Endothelial cell of umbilical vein (primary cell): ENCODE measurements around the gene IBTK.

Experiments
- CTCF ChIP-seq, 2 donors: IDR thresholded peaks; 1 replicate in 1 of 2; 2 replicates in 1 of 2; pipeline ENCODE4 v1.5.1; 2011; ENCODE audit warnings: low read length in 2 of 2, mild to moderate bottlenecking in 2 of 2, moderate library complexity in 2 of 2, control low read depth in 1 of 2, inconsistent platforms in 1 of 2, low read depth in 1 of 2; ENCODE audit not compliant: insufficient read depth in 1 of 2; ENCODE audit errors: extremely low read depth in 1 of 2
- GATA2 ChIP-seq: IDR thresholded peaks from 2 replicates; pipeline ENCODE4 v1.7.0; 2011; ENCODE audit warnings: low read depth, mild to moderate bottlenecking, moderate library complexity, mixed read lengths, low read length; ENCODE audit not compliant: insufficient read length, insufficient read depth
- MYC ChIP-seq: IDR thresholded peaks from one replicate; pipeline ENCODE4 v1.6.1; 2011; ENCODE audit warnings: mild to moderate bottlenecking, low read depth, low read length
- POLR2A ChIP-seq: IDR thresholded peaks from 2 replicates; pipeline ENCODE4 v1.6.1; 2012; ENCODE audit warnings: low read depth, mild to moderate bottlenecking, control low read depth, low read length

- TF ChIP-seq CTCF (IDR thresholded peaks at IDR 0.05; ENCODE audit: extremely low read depth in 1 of 2, insufficient read depth in 1 of 2, low read depth in 1 of 2, low read length in 2 of 2) = no peak
- TF ChIP-seq GATA2 = no peak
- no peak for TF ChIP-seq MYC
- no peak for TF ChIP-seq POLR2A
Measured at GRCh38 chr6:82144007-82144851, 103.3 kb downstream of the IBTK start.
